Naive thymus-derived CD4-positive, alpha-beta T cell (primary cell): ENCODE measurements around the gene ADAMTS17. TPM values are rescaled to one million over a fixed set of nuclear protein-coding genes. Genes with fewer than 3 reads are reported as not detected.

Source experiments
- ATAC-seq: fragments of 150-1000 bp; cut with Tn5 transposase; 2 replicates; pipeline ENCODE4 v1.10.0; 2021; ENCODE audit warnings: mild to moderate bottlenecking, moderate library complexity
- CTCF ChIA-PET: fragments of 350-600 bp; sonication (Branson Sonifier 250); formaldehyde crosslinking; loops from one replicate; lab custom pipeline; 2021; ENCODE audit warnings: antibody characterized with exemption; lab: Charles Lee
- POLR2A ChIA-PET: fragments of 350-600 bp; sonication (Branson Sonifier 250); formaldehyde crosslinking; loops from one replicate; lab custom pipeline; 2021; ENCODE audit warnings: antibody characterized with exemption, inconsistent platforms; lab: Charles Lee
- DNase-seq, 9 donors: peaks; one replicate each; pipeline versions ENCODE4 v3.0.0 to v3.0.0-alpha.2; 2020 to 2022; ENCODE audit warnings: mixed read lengths in 1 of 9
- H3K27ac ChIP-seq: one replicate; pipeline ENCODE4 v1.7.0; 2013; ENCODE audit warnings: mild to moderate bottlenecking, low read depth, low read length, moderate library complexity
- H3K27me3 ChIP-seq, 2 donors: one replicate each; pipeline ENCODE4 v1.7.0; 2013; ENCODE audit warnings: low read length in 2 of 2, mild to moderate bottlenecking in 2 of 2, moderate library complexity in 2 of 2; ENCODE audit not compliant: control insufficient read depth in 2 of 2, insufficient read depth in 2 of 2
- H3K36me3 ChIP-seq, 3 experiments: 1 replicate in 2 of 3; 2 replicates in 1 of 3; pipeline ENCODE4 v1.7.0; 2013; ENCODE audit warnings: low read length in 3 of 3, mild to moderate bottlenecking in 3 of 3, moderate library complexity in 1 of 3; ENCODE audit not compliant: insufficient read depth in 3 of 3, control insufficient read depth in 2 of 3
- H3K4me1 ChIP-seq, 2 donors: one replicate each; pipeline ENCODE4 v1.7.0; 2013; ENCODE audit warnings: low read length in 2 of 2, mild to moderate bottlenecking in 2 of 2, moderate library complexity in 1 of 2; ENCODE audit not compliant: control insufficient read depth in 2 of 2, insufficient read depth in 2 of 2
- H3K4me3 ChIP-seq: 2 replicates; pipeline ENCODE4 v1.7.0; 2013; ENCODE audit warnings: mild to moderate bottlenecking, low read length
- H3K9me3 ChIP-seq, 3 experiments: 1 replicate in 2 of 3; 2 replicates in 1 of 3; pipeline ENCODE4 v1.7.0; 2013; ENCODE audit warnings: low read length in 3 of 3; ENCODE audit not compliant: control insufficient read depth in 2 of 3
- H3K27ac Mint-ChIP-seq, 9 donors: one replicate each; pipeline ENCODE4 v1.8.0; 2020 to 2022; ENCODE audit warnings: mixed read lengths in 9 of 9, mild to moderate bottlenecking in 8 of 9, moderate library complexity in 5 of 9, inconsistent platforms in 2 of 9
- H3K27me3 Mint-ChIP-seq, 5 donors: one replicate each; pipeline ENCODE4 v1.8.0; 2021 to 2022; ENCODE audit warnings: mixed read lengths in 5 of 5, mild to moderate bottlenecking in 1 of 5
- H3K36me3 Mint-ChIP-seq, 5 donors: one replicate each; pipeline ENCODE4 v1.8.0; 2020 to 2022; ENCODE audit warnings: mixed read lengths in 5 of 5, mild to moderate bottlenecking in 3 of 5, inconsistent platforms in 1 of 5
- H3K4me1 Mint-ChIP-seq, 7 donors: one replicate each; pipeline ENCODE4 v1.8.0; 2020 to 2022; ENCODE audit warnings: mixed read lengths in 7 of 7, mild to moderate bottlenecking in 3 of 7, inconsistent platforms in 1 of 7
- H3K4me3 Mint-ChIP-seq, 10 donors: one replicate each; pipeline ENCODE4 v1.8.0; 2020 to 2022; ENCODE audit warnings: mild to moderate bottlenecking in 10 of 10, mixed read lengths in 10 of 10, moderate library complexity in 6 of 10, inconsistent platforms in 2 of 10
- H3K9me3 Mint-ChIP-seq, 11 donors: one replicate each; pipeline ENCODE4 v1.8.0; 2020 to 2022; ENCODE audit warnings: mixed read lengths in 11 of 11, mild to moderate bottlenecking in 4 of 11, inconsistent platforms in 1 of 11, moderate library complexity in 1 of 11
- intact Hi-C, 2 donors: fragments of 100-400 bp; cut with micrococcal nuclease; formaldehyde crosslinking; loops; one replicate each; pipeline ENCODE4 v1.15.1; 2023
- polyA plus RNA-seq, 2 donors: library from polyadenylated mRNA; unstranded; fragments of 300-500 nt; fragmentation: Illumina TruSeq; gene quantifications; one replicate each; pipeline ENCODE4 v1.2.3, GENCODE V29; 2021
- total RNA-seq, 6 experiments: library from RNA in 5 of 6; stranded (reverse) in 5 of 6; gene quantifications; 1 replicate in 5 of 6; 2 replicates in 1 of 6; pipeline ENCODE4 v1.2.3 and lab custom pipeline; 2021 to 2026

ADAMTS17 gene
- total and polyA plus RNA-seq, 7 experiments from 2014 or later, result 1.5 to 13.5 (median 3.2) TPM

DNA sequence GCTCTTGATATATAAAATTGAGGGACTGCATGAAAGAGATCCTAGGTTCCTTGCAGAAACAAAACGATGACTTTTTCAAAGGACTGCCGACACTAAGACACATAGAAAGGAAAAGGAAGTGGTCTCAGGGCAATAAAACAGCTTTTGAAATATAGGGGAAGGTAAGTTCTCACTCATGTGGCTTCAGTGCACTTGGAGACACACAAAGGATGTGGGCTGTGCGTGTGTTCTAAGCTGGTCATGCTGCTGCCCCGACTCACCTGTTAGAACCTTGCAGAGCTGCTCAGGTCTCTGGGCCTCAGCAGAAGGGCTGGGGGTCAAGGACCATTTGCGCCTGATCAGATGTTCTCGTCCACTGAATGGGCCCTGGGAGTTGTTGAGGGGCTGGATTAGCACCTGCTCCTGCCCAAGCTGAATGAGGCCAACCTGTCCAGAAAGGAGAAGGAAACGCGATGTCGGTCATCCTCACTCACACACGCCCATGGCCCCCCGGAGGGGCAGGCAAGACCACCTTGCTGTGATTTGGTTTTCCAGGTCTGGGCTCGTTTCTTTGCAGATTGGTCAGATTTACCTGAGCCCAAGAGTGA is 11.1 kb downstream of the ADAMTS17 start:
- ChIA-PET POLR2A (interaction anchor here (0.8 to 2.8 kb wide), 6 partner anchors 8 to 405 kb away, joined by 3 to 13 read pairs (median 4); no protein-coding TSS in a partner anchor), CTCF (interaction anchor here (0.9 to 2.0 kb wide), 6 partner anchors 8 to 242 kb away, joined by 3 to 13 read pairs (median 6); no protein-coding TSS in a partner anchor)
- Histone ChIP-seq H3K9me3 (no peaks in the 10 kb centered on the region), H3K4me1 (peaks cover 58 to 66% of the 10 kb centered on the region in 2 donors), H3K27ac (peak overlapping the region; percentile 24), H3K36me3 (no peaks in the 10 kb centered on the region), H3K27me3 (no peaks in the 10 kb centered on the region), H3K4me3 (peak overlapping the region; percentile 43)
- H3K27me3 Mint-ChIP-seq, result peaks cover 0 to 10% (median 0%) of the 10 kb centered on the region in 5 donors
- ATAC-seq (peak; percentile 89), DNase-seq (peak in 7 of 9 donors; percentile 22 to 84 (median 79))
- H3K36me3 Mint-ChIP-seq, result peaks cover 0 to 15% (median 2%) of the 10 kb centered on the region in 5 donors
- H3K4me3 Mint-ChIP-seq, result peak overlapping the region; percentile 45 to 89 (median 78)
- H3K27ac Mint-ChIP-seq, result peak overlapping the region; percentile 11 to 77 (median 70)
- intact Hi-C loops, result loop anchor here (1.0 to 10.0 kb wide), 3 partner anchors 9 to 116 kb away; no protein-coding TSS in a partner anchor
- H3K9me3 Mint-ChIP-seq, result peaks cover 0 to 1% (median 0%) of the 10 kb centered on the region in 11 donors
- peaks cover 41 to 87% (median 74%) of the 10 kb centered on the region in 7 donors for H3K4me1 Mint-ChIP-seq

DNA sequence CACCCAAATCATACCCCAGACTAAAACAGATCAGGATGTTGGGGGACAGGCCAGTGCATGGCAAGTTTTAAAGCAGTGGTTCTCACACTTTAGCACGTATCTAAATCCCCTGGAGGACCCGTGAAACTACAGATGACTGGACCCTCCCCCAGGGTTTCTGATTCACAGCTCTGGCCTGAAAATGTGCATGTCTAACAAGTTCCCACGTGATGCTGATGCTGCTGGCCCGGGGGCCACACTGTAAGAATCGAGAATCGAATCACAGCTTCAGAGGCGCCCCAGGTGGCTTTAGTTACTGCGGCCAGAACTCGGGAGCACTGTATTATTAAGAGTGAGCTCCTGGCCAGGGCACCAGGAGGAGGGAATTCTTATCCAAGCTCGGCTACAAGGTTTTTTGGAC is 11.6 kb downstream of the ADAMTS17 start:
- Mint-ChIP-seq H3K9me3 (peaks cover 0 to 4% (median 0%) of the 10 kb centered on the region in 11 donors), H3K4me1 (peaks cover 40 to 87% (median 69%) of the 10 kb centered on the region in 7 donors), H3K36me3 (peaks cover 0 to 20% (median 5%) of the 10 kb centered on the region in 5 donors), H3K27ac (peak overlapping the region; percentile 11 to 77 (median 65)), H3K4me3 (peak overlapping the region; percentile 45 to 89 (median 78)), H3K27me3 (peaks cover 0 to 10% (median 0%) of the 10 kb centered on the region in 5 donors)
- intact Hi-C loops, result loop anchor here (1.0 to 10.0 kb wide), 3 partner anchors 9 to 115 kb away; no protein-coding TSS in a partner anchor
- ChIA-PET CTCF (interaction anchor here (0.9 to 2.0 kb wide), 6 partner anchors 9 to 242 kb away, joined by 3 to 13 read pairs (median 6); no protein-coding TSS in a partner anchor), POLR2A (interaction anchor here (0.5 to 2.8 kb wide), 7 partner anchors 9 to 523 kb away, joined by 3 to 13 read pairs (median 4); no protein-coding TSS in a partner anchor)
- Histone ChIP-seq H3K9me3 (no peaks in the 10 kb centered on the region), H3K27ac (peak overlapping the region; percentile 24), H3K36me3 (no peaks in the 10 kb centered on the region), H3K4me1 (peaks cover 58 to 60% of the 10 kb centered on the region in 2 donors), H3K27me3 (no peaks in the 10 kb centered on the region), H3K4me3 (peak overlapping the region; percentile 31)
- peak; percentile 20 for ATAC-seq
- DNase-seq, result peak in 2 of 9 donors; percentile 20 to 21

DNA sequence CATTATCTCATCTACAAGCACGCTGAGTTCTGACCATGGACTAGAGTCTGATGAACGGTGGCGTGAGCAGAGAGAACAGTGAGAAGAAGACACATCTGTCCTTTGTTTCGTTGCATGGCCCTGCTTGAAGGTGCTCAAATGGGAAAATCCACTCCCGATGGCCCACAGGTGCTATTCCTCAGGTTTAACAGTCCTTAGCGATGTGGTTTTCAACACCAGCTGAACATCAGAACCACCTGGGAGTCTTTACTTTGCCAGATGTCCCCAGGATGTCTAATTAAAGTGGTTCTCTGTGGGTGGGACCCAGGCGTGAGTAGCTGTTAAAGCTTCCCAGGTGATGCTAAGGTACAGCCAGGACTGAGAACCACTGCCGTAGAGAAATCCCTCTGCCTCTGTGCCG is 13.0 kb downstream of the ADAMTS17 start:
- no peak overlapping the region for H3K4me3 ChIP-seq
- no peaks in the 10 kb centered on the region for H3K36me3 ChIP-seq
- no peak for DNase-seq
- Mint-ChIP-seq H3K36me3 (peaks cover 0 to 23% (median 9%) of the 10 kb centered on the region in 5 donors), H3K4me3 (peak overlapping the region in 2 of 10 donors; percentile 14 to 89), H3K27ac (no peak overlapping the region), H3K9me3 (peaks cover 0 to 4% (median 0%) of the 10 kb centered on the region in 11 donors), H3K27me3 (peaks cover 0 to 10% (median 0%) of the 10 kb centered on the region in 5 donors), H3K4me1 (peaks cover 30 to 74% (median 56%) of the 10 kb centered on the region in 7 donors)
- no peak overlapping the region for H3K27ac ChIP-seq
- CTCF ChIA-PET, result interaction anchor here (3.7 kb wide), 1 partner anchor 10 kb away, joined by 17 read pairs; no protein-coding TSS in a partner anchor
- no peaks in the 10 kb centered on the region for H3K9me3 ChIP-seq
- ATAC-seq, result no peak
- intact Hi-C loops, result no loop called here
- H3K27me3 ChIP-seq, result no peaks in the 10 kb centered on the region
- H3K4me1 ChIP-seq, result peaks cover 43 to 48% of the 10 kb centered on the region in 2 donors
- POLR2A ChIA-PET, result interaction anchor here (2.8 kb wide), 1 partner anchor 10 kb away, joined by 13 read pairs; no protein-coding TSS in a partner anchor

DNA sequence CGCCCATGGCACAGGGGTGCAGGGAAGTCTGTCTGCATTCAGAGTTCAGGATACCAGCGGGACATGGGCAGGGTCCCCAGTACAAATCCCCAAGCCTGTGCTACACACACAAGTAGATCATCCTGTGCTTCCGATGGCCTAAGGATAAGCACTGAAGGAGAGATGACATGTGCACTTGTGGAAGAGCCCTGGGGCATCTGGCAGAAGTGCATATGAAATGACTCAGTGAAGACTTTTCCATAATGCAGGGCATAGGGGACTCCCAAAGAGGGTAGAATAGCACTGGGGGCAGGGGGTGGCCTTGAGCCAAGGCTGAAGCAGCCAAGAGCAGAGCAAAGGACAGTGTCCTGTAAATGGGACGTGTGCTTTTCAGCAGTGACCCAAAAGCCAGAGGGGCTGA is 22.9 kb downstream of the ADAMTS17 start:
- CTCF ChIA-PET, result no interaction called here
- DNase-seq, result no peak
- Histone ChIP-seq H3K27ac (no peak overlapping the region), H3K4me1 (no peaks in the 10 kb centered on the region), H3K36me3 (peaks cover 0 to 19% (median 0%) of the 10 kb centered on the region in 3 experiments), H3K27me3 (no peaks in the 10 kb centered on the region), H3K4me3 (no peak overlapping the region), H3K9me3 (peaks cover 0 to 11% (median 0%) of the 10 kb centered on the region in 3 experiments)
- no peak overlapping the region for H3K27ac Mint-ChIP-seq
- H3K4me1 Mint-ChIP-seq, result peaks cover 0 to 17% (median 0%) of the 10 kb centered on the region in 7 donors
- H3K9me3 Mint-ChIP-seq, result peaks cover 0 to 13% (median 9%) of the 10 kb centered on the region in 11 donors
- intact Hi-C loops, result no loop called here
- no peak overlapping the region for H3K4me3 Mint-ChIP-seq
- H3K36me3 Mint-ChIP-seq, result peaks cover 0 to 70% (median 49%) of the 10 kb centered on the region in 5 donors
- POLR2A ChIA-PET, result no interaction called here
- no peak for ATAC-seq
- H3K27me3 Mint-ChIP-seq, result no peaks in the 10 kb centered on the region

DNA sequence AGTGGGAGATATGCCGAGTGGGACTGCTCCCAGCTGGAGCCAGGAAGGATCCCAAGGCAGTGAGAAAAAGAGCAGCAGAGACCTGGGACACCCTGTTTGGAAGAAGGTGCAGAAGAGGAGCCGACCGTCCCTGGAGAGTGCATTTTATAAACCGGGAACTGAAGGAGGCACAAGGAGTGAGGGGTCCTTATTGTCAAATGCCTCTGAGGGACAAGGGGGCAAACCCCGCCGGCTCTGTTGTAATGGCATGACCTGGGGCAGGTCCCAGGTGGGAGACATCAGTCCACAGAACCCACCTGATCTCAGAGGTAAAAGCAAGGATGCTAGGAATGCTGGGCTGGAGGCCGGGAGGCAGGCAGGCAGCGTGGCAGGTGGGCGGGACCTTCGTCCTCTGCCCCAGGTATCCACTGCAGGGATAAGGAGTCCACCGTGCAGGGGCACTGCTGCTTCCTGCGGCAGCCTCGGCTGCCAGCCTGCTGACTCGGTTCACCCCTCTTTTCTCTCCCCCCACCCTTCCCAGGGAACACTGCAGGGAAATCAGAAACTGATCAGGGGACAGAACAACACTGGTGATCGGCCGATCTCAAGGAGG is 26.9 kb downstream of the ADAMTS17 start:
- intact Hi-C loops, result no loop called here
- Mint-ChIP-seq H3K27me3 (no peaks in the 10 kb centered on the region), H3K4me3 (no peak overlapping the region), H3K27ac (no peak overlapping the region), H3K4me1 (peaks cover 0 to 13% (median 1%) of the 10 kb centered on the region in 7 donors), H3K9me3 (peaks cover 0 to 13% (median 5%) of the 10 kb centered on the region in 11 donors), H3K36me3 (peaks cover 0 to 70% (median 46%) of the 10 kb centered on the region in 5 donors)
- DNase-seq, result no peak
- no peaks in the 10 kb centered on the region for H3K27me3 ChIP-seq
- H3K27ac ChIP-seq, result no peak overlapping the region
- H3K36me3 ChIP-seq, result peaks cover 0 to 19% (median 0%) of the 10 kb centered on the region in 3 experiments
- ChIA-PET CTCF (no interaction called here), POLR2A (no interaction called here)
- no peak overlapping the region for H3K4me3 ChIP-seq
- peaks cover 0 to 4% (median 0%) of the 10 kb centered on the region in 3 experiments for H3K9me3 ChIP-seq
- no peaks in the 10 kb centered on the region for H3K4me1 ChIP-seq
- no peak for ATAC-seq

DNA sequence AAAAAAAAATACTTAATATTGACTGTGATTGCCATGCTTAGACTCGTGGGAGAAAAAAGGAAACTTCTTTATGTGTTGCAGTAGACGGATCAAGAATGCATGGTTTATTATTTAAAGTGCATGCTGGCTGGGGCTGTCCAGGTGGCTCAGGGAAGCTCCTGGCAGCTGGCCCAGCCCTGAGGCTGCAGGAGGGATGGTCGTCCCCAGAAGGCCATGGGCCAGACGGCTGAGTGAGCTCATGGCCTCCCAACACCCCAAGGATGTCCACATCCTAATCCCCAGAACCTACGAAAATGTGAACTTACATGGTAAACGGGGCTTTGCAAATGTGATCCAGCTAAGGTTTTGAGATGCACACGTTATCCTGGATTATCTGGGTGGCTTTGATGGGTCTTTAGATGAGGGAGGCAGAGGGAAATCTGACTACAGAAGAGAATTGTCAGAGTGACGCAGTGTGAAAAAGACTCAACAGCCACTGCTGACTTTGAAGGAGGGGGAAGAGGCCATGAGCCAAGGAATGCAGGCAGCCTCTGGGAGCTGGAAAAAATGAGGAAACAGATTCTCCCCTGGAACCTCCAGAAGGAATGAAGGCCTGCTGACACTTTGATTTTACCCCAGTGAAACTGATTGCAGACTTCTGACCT is 29.8 kb downstream of the ADAMTS17 start:
- H3K9me3 Mint-ChIP-seq, result peaks cover 0 to 13% (median 5%) of the 10 kb centered on the region in 11 donors
- H3K36me3 Mint-ChIP-seq, result peaks cover 0 to 49% (median 29%) of the 10 kb centered on the region in 5 donors
- Histone ChIP-seq H3K36me3 (peaks cover 0 to under 1% (median 0%) of the 10 kb centered on the region in 3 experiments), H3K4me3 (no peak overlapping the region), H3K27me3 (no peaks in the 10 kb centered on the region), H3K27ac (no peak overlapping the region), H3K4me1 (no peaks in the 10 kb centered on the region), H3K9me3 (no peaks in the 10 kb centered on the region)
- POLR2A ChIA-PET, result interaction anchor here (0.7 kb wide), 1 partner anchor 1009 kb away, joined by 3 read pairs; no protein-coding TSS in a partner anchor
- intact Hi-C loops, result loop anchor here in 1 of 2 donors (2.0 kb wide), 1 partner anchor 23 kb away; no protein-coding TSS in a partner anchor
- H3K27me3 Mint-ChIP-seq, result no peaks in the 10 kb centered on the region
- H3K4me3 Mint-ChIP-seq, result no peak overlapping the region
- H3K27ac Mint-ChIP-seq, result no peak overlapping the region
- no peak for ATAC-seq
- CTCF ChIA-PET, result no interaction called here
- DNase-seq, result no peak
- H3K4me1 Mint-ChIP-seq, result peaks cover 0 to 20% (median 10%) of the 10 kb centered on the region in 7 donors
